ENCODE measurements around the gene SUCNR1. TPM values are rescaled to one million over a fixed set of nuclear protein-coding genes. Genes with fewer than 3 reads are reported as not detected.
"Not testable (repeated sequence)": the region's sequence is repeated elsewhere in the genome, so short reads cannot be mapped to it uniquely, and the experiment has no call there.

The SUCNR1 gene
- total RNA-seq, 4 donors from 2014 or later: 0.64 to 1.5 (median 0.95) TPM

DNA sequence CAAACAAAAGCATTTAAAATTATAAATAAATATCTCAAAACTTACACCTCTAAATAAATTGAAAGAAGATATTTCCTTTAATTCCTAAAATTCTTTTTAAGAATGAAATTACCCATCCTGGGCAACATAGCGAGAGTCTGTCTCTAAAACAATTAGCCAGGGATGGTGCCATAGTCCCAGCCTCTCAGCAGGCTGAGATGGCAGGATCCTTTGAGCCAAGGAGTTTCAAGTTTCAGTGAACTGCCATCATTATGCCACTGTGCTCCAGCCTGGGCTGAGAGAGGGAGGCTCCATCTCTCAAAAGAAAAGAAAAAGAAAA lies 34.2 kb upstream of the SUCNR1 start:
- intact Hi-C loops (cut with DNase I; ENCODE audit: low total_unique reads): no loop called here
- WGBS, 2 donors: 90 to 92% methylated on average over 1 of the region's 1 CpG

DNA sequence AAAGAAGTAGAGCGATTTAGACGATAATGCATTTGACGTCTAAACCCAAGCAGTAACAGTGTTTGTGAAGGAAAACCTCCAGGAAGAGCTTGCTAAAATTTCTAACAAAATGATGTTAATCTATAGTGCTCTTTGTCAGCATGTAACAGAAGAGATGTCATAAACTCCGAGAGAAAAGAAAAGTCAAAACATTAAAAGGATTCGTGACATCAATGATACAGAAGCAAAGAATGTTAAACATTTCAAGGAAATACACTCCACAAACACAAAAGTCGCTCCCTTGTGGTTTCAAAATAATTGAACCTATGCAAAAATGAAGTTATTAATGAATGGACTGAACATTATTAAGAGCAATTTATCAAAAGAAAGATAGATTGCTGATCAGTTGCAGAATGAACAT lies 31.6 kb upstream of the SUCNR1 start:
- intact Hi-C loops (cut with DNase I; ENCODE audit: low total_unique reads): no loop called here
- WGBS, 2 donors: 88 to 89% methylated on average over 6 of the region's 6 CpGs
- no peak for DNase-seq (ENCODE audit: low spot score in 2 of 2)
- no peak for TF ChIP-seq POLR2A (IDR thresholded peaks at IDR 0.05)
- TF ChIP-seq, protein P1, sequence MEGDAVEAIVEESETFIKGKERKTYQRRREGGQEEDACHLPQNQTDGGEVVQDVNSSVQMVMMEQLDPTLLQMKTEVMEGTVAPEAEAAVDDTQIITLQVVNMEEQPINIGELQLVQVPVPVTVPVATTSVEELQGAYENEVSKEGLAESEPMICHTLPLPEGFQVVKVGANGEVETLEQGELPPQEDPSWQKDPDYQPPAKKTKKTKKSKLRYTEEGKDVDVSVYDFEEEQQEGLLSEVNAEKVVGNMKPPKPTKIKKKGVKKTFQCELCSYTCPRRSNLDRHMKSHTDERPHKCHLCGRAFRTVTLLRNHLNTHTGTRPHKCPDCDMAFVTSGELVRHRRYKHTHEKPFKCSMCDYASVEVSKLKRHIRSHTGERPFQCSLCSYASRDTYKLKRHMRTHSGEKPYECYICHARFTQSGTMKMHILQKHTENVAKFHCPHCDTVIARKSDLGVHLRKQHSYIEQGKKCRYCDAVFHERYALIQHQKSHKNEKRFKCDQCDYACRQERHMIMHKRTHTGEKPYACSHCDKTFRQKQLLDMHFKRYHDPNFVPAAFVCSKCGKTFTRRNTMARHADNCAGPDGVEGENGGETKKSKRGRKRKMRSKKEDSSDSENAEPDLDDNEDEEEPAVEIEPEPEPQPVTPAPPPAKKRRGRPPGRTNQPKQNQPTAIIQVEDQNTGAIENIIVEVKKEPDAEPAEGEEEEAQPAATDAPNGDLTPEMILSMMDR (IDR thresholded peaks at IDR 0.05): no peak
- H3K4me3 ChIP-seq (ENCODE audit: low read depth, poor library complexity, severe bottlenecking): no peak overlapping the region

More for the DNA sequence above, 34.2 kb upstream of the SUCNR1 start:
- TF ChIP-seq, protein P1 (IDR thresholded peaks at IDR 0.05): no peak
- no peak for TF ChIP-seq POLR2A (IDR thresholded peaks at IDR 0.05)
- no peak for DNase-seq (ENCODE audit: low spot score in 2 of 2)
- H3K4me3 ChIP-seq (ENCODE audit: low read depth, poor library complexity, severe bottlenecking): no peak overlapping the region

DNA sequence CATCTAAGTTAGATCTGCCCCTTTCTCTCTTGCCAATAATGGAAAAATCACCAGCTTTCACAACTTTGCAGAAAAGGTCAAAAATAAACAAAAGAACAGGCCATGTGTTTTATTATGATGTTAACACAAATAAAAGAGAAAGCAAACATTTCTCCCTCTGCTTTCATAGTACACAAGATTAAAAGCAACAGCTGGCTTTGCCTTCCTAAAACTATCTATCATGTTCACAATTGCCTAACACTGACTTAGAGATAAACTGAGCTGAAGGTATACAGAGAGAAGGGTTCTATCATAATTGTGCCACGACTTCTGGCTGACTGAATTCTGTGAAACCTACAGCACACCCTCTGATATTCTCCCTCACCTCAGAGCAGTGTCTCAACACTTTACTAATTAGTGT lies 30.2 kb upstream of the SUCNR1 start:
- DNase-seq (ENCODE audit: low spot score in 2 of 2): no peak
- TF ChIP-seq, protein P1 (IDR thresholded peaks at IDR 0.05): no peak
- TF ChIP-seq POLR2A (IDR thresholded peaks at IDR 0.05): no peak
- intact Hi-C loops (cut with DNase I; ENCODE audit: low total_unique reads): no loop called here
- no peak overlapping the region for H3K4me3 ChIP-seq (ENCODE audit: low read depth, poor library complexity, severe bottlenecking)
- WGBS, 2 donors: 55 to 61% methylated on average over 1 of the region's 1 CpG

GRCh38 chr3:151845306-151845905 lies 28.0 kb upstream of the SUCNR1 start:
- intact Hi-C loops (cut with DNase I; ENCODE audit: low total_unique reads): no loop called here
- no peak overlapping the region for H3K4me3 ChIP-seq (ENCODE audit: low read depth, poor library complexity, severe bottlenecking)
- DNase-seq (ENCODE audit: low spot score in 2 of 2): no peak
- 72 to 78% methylated on average over 3 of the region's 3 CpGs for WGBS, 2 donors
- TF ChIP-seq, protein P1 (IDR thresholded peaks at IDR 0.05): no peak
- no peak for TF ChIP-seq POLR2A (IDR thresholded peaks at IDR 0.05)

DNA sequence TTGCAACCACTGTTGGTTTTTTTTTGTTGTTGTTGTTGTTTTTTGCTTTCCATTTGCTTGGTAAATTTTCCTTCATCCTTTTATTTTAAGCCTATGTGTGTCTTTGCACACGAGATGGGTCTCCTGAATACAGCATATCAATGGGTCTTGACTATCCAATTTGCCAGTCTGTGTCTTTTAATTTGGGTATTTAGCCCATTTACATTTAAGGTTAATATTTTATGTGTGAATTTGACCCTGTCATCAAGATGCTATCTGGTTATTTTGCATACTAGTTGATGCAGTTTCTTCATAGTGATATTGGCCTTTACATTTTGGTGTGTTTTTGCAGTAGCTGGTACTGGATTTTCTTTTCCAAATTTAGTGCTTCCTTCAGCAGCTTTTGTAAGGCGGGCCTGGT lies 23.4 kb upstream of the SUCNR1 start:
- intact Hi-C loops (cut with DNase I; ENCODE audit: low total_unique reads); DNase-seq (ENCODE audit: low spot score in 2 of 2); H3K4me3 ChIP-seq (ENCODE audit: low read depth, poor library complexity, severe bottlenecking): not testable (repeated sequence)
- 83 to 93% methylated on average over 2 of the region's 2 CpGs for WGBS, 2 donors

DNA sequence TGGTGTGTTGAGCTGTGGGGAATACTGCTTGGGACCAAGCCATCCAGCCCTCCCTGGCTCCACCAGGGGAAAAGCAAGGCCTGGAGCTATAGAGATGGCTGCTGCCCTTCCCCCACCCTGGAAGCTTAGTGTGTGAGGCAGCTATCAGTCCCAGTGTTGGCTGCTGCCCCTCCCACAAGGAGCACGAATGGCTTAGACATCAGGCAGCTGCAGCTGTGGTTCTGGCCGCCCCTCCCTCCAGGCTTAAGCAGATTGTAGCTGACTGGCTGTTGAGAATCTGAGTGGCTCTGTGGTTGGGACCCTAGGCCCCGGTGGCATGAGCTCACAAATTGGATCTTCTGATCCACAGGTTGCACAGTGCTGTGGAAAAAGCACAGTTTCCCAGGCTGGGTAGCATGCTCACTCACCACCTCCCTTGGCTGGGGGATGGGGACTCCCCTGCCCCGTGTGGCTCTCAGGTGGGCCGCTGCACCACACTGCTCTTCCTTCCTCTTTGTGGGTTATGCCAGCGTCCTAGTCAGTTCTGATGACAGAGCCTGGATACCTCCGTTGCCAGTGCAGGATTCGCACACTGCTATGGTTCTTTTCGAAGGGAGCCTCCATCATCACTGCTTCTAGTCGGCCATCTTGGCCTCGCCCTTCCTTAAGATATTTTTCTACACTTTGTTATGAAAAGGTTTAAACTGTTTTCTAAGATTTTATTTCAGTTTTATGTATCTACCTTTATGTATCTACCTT lies 21.2 kb upstream of the SUCNR1 start:
- WGBS, 2 donors: 92 to 94% methylated on average over 10 to 11 of the region's 11 CpGs

More for the DNA sequence above, 21.2 kb upstream of the SUCNR1 start:
- no peak overlapping the region for H3K4me3 ChIP-seq (ENCODE audit: low read depth, poor library complexity, severe bottlenecking)
- no peak for DNase-seq (ENCODE audit: low spot score in 2 of 2)
- TF ChIP-seq, protein P1 (IDR thresholded peaks at IDR 0.05): no peak
- no peak for TF ChIP-seq POLR2A (IDR thresholded peaks at IDR 0.05)
- intact Hi-C loops (cut with DNase I; ENCODE audit: low total_unique reads): no loop called here
